Measurements from ENCODE around the gene CPN1.
A peak's percentile ranks its signal among the peaks of the same experiment; 100 is the strongest.

The CPN1 gene

DNA sequence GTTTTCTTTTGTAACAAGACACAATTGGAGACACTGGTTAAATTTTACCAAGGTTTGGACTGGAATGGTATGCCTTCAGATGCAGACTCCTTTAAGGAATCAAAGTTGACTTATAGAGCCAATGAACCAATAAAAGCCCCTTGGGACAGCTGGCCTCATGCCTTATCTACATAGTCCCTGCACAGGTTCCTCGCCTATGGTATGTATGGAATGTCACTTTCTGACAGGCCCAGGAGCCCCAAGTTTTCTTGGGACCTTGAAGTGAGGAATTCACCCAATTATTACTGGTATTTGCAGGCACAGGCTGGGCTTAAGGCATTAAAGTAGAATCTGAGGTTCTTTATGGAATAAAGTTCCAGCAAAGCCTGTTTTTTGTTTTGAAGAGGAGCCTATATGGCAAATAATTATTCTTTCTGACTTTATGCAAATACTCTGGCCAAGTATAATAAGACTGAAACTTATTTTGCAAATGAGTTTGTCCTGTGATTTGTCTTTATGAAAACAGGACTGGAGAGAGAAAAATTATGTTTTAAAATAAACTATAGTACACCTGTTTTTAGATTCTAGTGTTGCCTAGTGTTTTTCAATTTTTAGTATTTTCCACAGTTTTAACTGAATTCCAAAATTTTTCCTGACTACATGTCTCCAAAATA is 47.8 kb downstream of the CPN1 start:
- Histone ChIP-seq H3K4ac (ENCODE audit: low read depth, low read length) (no peak overlapping the region), H3K79me1 (ENCODE audit: low read length) (no peaks in the 10 kb centered on the region), H2BK15ac (replicated peaks; ENCODE audit: low read depth) (no peak overlapping the region), H3K18ac (ENCODE audit: low read length) (no peak overlapping the region), H4K5ac (ENCODE audit: low read length) (no peak overlapping the region), H3K36me3 (ENCODE audit: control insufficient read depth, insufficient read depth, low read length) (no peaks in the 10 kb centered on the region), H3K27ac (ENCODE audit: low read depth, low read length) (no peak overlapping the region), H4K8ac (ENCODE audit: low read depth, low read length) (no peak overlapping the region), H3K27me3 (ENCODE audit: insufficient read depth, low read length, poor library complexity) (no peaks in the 10 kb centered on the region), H2AK5ac (ENCODE audit: low read length) (no peak overlapping the region), H2BK120ac (ENCODE audit: low read depth, low read length) (peak overlapping the region; percentile 67), H3K9ac (ENCODE audit: low read length) (no peak overlapping the region), H3K56ac (ENCODE audit: low read length) (no peak overlapping the region), H3K79me2 (ENCODE audit: control insufficient read depth, insufficient read depth, low read length) (no peaks in the 10 kb centered on the region), H3K4me2 (ENCODE audit: low read length) (no peak overlapping the region), H3K4me3 (ENCODE audit: low read length) (no peak overlapping the region), H3K4me1 (ENCODE audit: control insufficient read depth, low read depth, low read length) (peaks cover 6% of the 10 kb centered on the region), H2BK5ac (ENCODE audit: low read length) (no peak overlapping the region), H3K23ac (ENCODE audit: low read length) (no peak overlapping the region)
- no CpG with 5 or more reads among the region's 1 CpG for WGBS (ENCODE audit: extremely low coverage, insufficient coverage, low lambda C conversion rate)
- peak; percentile 82 for DNase-seq

DNA sequence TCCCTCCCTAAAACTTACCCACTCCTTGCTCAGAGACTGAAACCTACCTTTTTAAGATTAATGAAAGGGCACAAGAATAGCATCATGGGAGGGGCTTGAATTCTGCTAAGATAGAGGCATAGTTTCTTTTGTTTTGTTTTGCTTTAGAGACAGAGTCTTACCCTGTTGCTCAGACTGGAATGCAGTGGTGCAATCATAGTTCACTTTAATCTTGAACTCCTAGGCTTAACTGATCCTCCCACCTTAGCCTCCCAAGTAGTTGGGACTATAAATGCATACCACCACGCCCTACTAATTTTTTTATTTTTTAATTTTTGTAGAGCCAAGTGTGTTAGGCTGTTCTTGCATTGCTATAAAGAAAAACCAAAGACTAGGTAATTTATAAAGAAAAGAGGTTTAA is 54.3 kb downstream of the CPN1 start:
- no peak overlapping the region for H3K4me3 ChIP-seq (ENCODE audit: low read length)
- no peak overlapping the region for H2AK5ac ChIP-seq (ENCODE audit: low read length)
- no peak overlapping the region for H2BK5ac ChIP-seq (ENCODE audit: low read length)
- H3K4me2 ChIP-seq (ENCODE audit: low read length) = no peak overlapping the region
- no peaks in the 10 kb centered on the region for H3K36me3 ChIP-seq (ENCODE audit: control insufficient read depth, insufficient read depth, low read length)
- no peaks in the 10 kb centered on the region for H3K79me2 ChIP-seq (ENCODE audit: control insufficient read depth, insufficient read depth, low read length)
- no peak overlapping the region for H3K18ac ChIP-seq (ENCODE audit: low read length)
- H3K56ac ChIP-seq (ENCODE audit: low read length) = no peak overlapping the region
- H4K8ac ChIP-seq (ENCODE audit: low read depth, low read length) = no peak overlapping the region
- no CpG with 5 or more reads among the region's 1 CpG for WGBS (ENCODE audit: extremely low coverage, insufficient coverage, low lambda C conversion rate)
- no peak overlapping the region for H2BK15ac ChIP-seq (replicated peaks; ENCODE audit: low read depth)
- DNase-seq = no peak
- no peak overlapping the region for H2BK120ac ChIP-seq (ENCODE audit: low read depth, low read length)
- no peak overlapping the region for H3K4ac ChIP-seq (ENCODE audit: low read depth, low read length)
- no peak overlapping the region for H4K5ac ChIP-seq (ENCODE audit: low read length)
- no peak overlapping the region for H3K27ac ChIP-seq (ENCODE audit: low read depth, low read length)
- H3K23ac ChIP-seq (ENCODE audit: low read length) = no peak overlapping the region
- no peaks in the 10 kb centered on the region for H3K27me3 ChIP-seq (ENCODE audit: insufficient read depth, low read length, poor library complexity)
- H3K79me1 ChIP-seq (ENCODE audit: low read length) = no peaks in the 10 kb centered on the region
- H3K4me1 ChIP-seq (ENCODE audit: control insufficient read depth, low read depth, low read length) = no peaks in the 10 kb centered on the region
- no peak overlapping the region for H3K9ac ChIP-seq (ENCODE audit: low read length)

DNA sequence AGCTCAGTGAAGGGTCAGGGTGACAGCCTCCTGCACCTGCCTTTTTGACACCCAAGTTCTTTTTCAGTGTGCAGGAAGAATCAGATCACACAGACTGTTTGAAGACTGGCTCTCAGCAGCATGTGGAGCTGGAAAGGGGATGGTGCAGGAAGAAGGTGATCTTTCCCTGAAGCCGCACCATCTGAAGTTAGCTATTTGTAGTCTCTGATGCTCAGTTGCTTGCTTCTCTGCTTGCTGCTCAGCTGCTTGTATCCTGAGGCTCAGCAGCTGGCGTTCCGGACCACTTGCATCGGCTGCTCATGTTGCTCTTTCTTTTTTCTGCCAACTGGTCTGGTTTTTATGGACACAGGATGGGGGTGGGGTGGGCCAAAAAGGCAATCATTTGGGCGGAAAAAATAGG is 56.1 kb downstream of the CPN1 start:
- no peak overlapping the region for H3K18ac ChIP-seq (ENCODE audit: low read length)
- H2BK120ac ChIP-seq (ENCODE audit: low read depth, low read length) = no peak overlapping the region
- H2BK15ac ChIP-seq (replicated peaks; ENCODE audit: low read depth) = no peak overlapping the region
- no peak overlapping the region for H4K8ac ChIP-seq (ENCODE audit: low read depth, low read length)
- no peak overlapping the region for H3K23ac ChIP-seq (ENCODE audit: low read length)
- H3K4me3 ChIP-seq (ENCODE audit: low read length) = no peak overlapping the region
- no peak overlapping the region for H3K56ac ChIP-seq (ENCODE audit: low read length)
- WGBS (ENCODE audit: extremely low coverage, insufficient coverage, low lambda C conversion rate) = no CpG with 5 or more reads among the region's 5 CpGs
- no peak for DNase-seq
- H3K4me2 ChIP-seq (ENCODE audit: low read length) = no peak overlapping the region
- no peaks in the 10 kb centered on the region for H3K27me3 ChIP-seq (ENCODE audit: insufficient read depth, low read length, poor library complexity)
- H3K36me3 ChIP-seq (ENCODE audit: control insufficient read depth, insufficient read depth, low read length) = no peaks in the 10 kb centered on the region
- H3K4ac ChIP-seq (ENCODE audit: low read depth, low read length) = no peak overlapping the region
- H3K27ac ChIP-seq (ENCODE audit: low read depth, low read length) = no peak overlapping the region
- no peak overlapping the region for H2BK5ac ChIP-seq (ENCODE audit: low read length)
- H3K79me1 ChIP-seq (ENCODE audit: low read length) = no peaks in the 10 kb centered on the region
- H2AK5ac ChIP-seq (ENCODE audit: low read length) = no peak overlapping the region
- no peaks in the 10 kb centered on the region for H3K4me1 ChIP-seq (ENCODE audit: control insufficient read depth, low read depth, low read length)
- no peak overlapping the region for H4K5ac ChIP-seq (ENCODE audit: low read length)
- no peak overlapping the region for H3K9ac ChIP-seq (ENCODE audit: low read length)
- H3K79me2 ChIP-seq (ENCODE audit: control insufficient read depth, insufficient read depth, low read length) = no peaks in the 10 kb centered on the region

DNA sequence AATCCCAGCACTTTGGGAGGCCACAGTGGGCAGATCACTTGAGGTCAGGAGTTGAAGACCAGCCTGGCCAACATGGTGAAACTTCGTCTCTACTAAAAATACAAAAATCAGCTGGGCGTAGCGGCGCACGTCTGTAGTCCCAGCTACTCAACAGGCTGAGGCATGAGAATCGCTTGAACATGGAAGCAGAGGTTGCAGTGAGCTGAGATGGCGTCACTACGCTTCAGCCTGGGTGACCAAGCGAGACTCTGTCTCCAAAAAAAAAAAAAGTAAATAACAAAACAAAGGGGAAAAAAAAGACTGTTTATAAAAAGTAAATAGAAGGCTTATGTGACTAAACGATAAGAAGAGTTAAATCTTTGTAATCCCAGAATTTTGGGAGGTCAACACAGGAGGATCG is 56.9 kb downstream of the CPN1 start:
- Histone ChIP-seq H3K27ac (ENCODE audit: low read depth, low read length) (no peak overlapping the region), H2AK5ac (ENCODE audit: low read length) (no peak overlapping the region), H3K56ac (ENCODE audit: low read length) (no peak overlapping the region), H3K4ac (ENCODE audit: low read depth, low read length) (no peak overlapping the region), H4K5ac (ENCODE audit: low read length) (no peak overlapping the region), H3K18ac (ENCODE audit: low read length) (no peak overlapping the region), H2BK120ac (ENCODE audit: low read depth, low read length) (no peak overlapping the region), H3K9ac (ENCODE audit: low read length) (no peak overlapping the region), H4K8ac (ENCODE audit: low read depth, low read length) (no peak overlapping the region), H3K4me1 (ENCODE audit: control insufficient read depth, low read depth, low read length) (no peaks in the 10 kb centered on the region), H2BK15ac (replicated peaks; ENCODE audit: low read depth) (no peak overlapping the region), H3K4me3 (ENCODE audit: low read length) (no peak overlapping the region), H3K27me3 (ENCODE audit: insufficient read depth, low read length, poor library complexity) (no peaks in the 10 kb centered on the region), H3K4me2 (ENCODE audit: low read length) (no peak overlapping the region), H3K36me3 (ENCODE audit: control insufficient read depth, insufficient read depth, low read length) (no peaks in the 10 kb centered on the region), H3K79me1 (ENCODE audit: low read length) (no peaks in the 10 kb centered on the region), H2BK5ac (ENCODE audit: low read length) (no peak overlapping the region), H3K23ac (ENCODE audit: low read length) (no peak overlapping the region), H3K79me2 (ENCODE audit: control insufficient read depth, insufficient read depth, low read length) (no peaks in the 10 kb centered on the region)
- whole genome bisulfite sequencing (ENCODE audit: extremely low coverage, insufficient coverage, low lambda C conversion rate) = no CpG with 5 or more reads among the region's 11 CpGs
- no peak for DNase-seq

DNA sequence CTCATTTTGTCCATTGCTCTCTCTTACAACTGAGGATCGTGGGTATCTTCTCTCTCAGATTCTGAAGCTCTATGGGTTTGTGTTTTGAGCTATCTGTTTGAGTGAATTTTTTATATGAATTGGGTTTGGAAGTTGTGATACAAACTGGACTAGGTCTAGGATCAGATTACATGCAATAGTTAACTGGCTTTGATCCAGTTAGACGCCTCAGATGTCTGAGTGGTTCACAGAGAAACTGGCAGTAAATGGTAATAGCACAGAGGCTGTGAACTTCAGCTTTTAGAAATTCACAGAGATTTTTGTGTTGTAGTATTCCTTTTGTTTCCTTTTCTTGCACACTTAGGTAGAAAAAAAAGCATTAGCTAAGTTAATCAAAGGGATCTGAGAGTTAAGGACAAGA is 59.3 kb downstream of the CPN1 start:
- no peaks in the 10 kb centered on the region for H3K79me2 ChIP-seq (ENCODE audit: control insufficient read depth, insufficient read depth, low read length)
- no peak for DNase-seq
- WGBS (ENCODE audit: extremely low coverage, insufficient coverage, low lambda C conversion rate) = no CpG with 5 or more reads among the region's 2 CpGs

DNA sequence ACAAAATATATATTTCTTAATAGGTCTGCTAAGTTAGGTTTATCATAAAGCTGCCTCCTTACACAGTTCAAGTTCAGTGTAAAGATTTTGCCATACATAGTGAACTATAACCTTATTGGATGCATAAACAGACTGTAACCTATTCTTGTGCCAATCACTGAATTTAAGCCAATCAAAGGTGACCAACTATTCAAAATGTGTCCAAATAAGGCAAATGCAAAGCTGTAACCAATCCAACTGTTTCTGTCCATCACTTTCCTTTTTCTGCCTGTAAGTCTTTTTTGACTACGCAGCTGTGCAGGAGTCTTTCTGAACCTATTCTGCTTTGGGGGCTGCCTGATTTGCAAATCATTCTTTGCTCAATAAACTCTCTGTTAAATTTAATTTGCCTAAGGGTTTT is 60.3 kb downstream of the CPN1 start:
- H3K4me3 ChIP-seq (ENCODE audit: low read length) = no peak overlapping the region
- no peak for DNase-seq
- no peak overlapping the region for H4K5ac ChIP-seq (ENCODE audit: low read length)
- H3K79me2 ChIP-seq (ENCODE audit: control insufficient read depth, insufficient read depth, low read length) = no peaks in the 10 kb centered on the region
- H3K18ac ChIP-seq (ENCODE audit: low read length) = no peak overlapping the region
- no peak overlapping the region for H3K9ac ChIP-seq (ENCODE audit: low read length)
- H3K4ac ChIP-seq (ENCODE audit: low read depth, low read length) = no peak overlapping the region
- H2BK15ac ChIP-seq (replicated peaks; ENCODE audit: low read depth) = no peak overlapping the region
- no peak overlapping the region for H2BK5ac ChIP-seq (ENCODE audit: low read length)
- no peak overlapping the region for H3K23ac ChIP-seq (ENCODE audit: low read length)
- H2BK120ac ChIP-seq (ENCODE audit: low read depth, low read length) = no peak overlapping the region
- no peak overlapping the region for H2AK5ac ChIP-seq (ENCODE audit: low read length)
- no peak overlapping the region for H3K4me2 ChIP-seq (ENCODE audit: low read length)
- H3K36me3 ChIP-seq (ENCODE audit: control insufficient read depth, insufficient read depth, low read length) = no peaks in the 10 kb centered on the region
- H3K56ac ChIP-seq (ENCODE audit: low read length) = no peak overlapping the region
- no peak overlapping the region for H3K27ac ChIP-seq (ENCODE audit: low read depth, low read length)
- no peak overlapping the region for H4K8ac ChIP-seq (ENCODE audit: low read depth, low read length)
- WGBS (ENCODE audit: extremely low coverage, insufficient coverage, low lambda C conversion rate) = no CpG with 5 or more reads among the region's 1 CpG
- H3K27me3 ChIP-seq (ENCODE audit: insufficient read depth, low read length, poor library complexity) = no peaks in the 10 kb centered on the region
- no peaks in the 10 kb centered on the region for H3K79me1 ChIP-seq (ENCODE audit: low read length)
- H3K4me1 ChIP-seq (ENCODE audit: control insufficient read depth, low read depth, low read length) = no peaks in the 10 kb centered on the region

More for the DNA sequence above, 59.3 kb downstream of the CPN1 start:
- Histone ChIP-seq H3K4me2 (ENCODE audit: low read length) (no peak overlapping the region), H3K56ac (ENCODE audit: low read length) (no peak overlapping the region), H3K79me1 (ENCODE audit: low read length) (no peaks in the 10 kb centered on the region), H3K27ac (ENCODE audit: low read depth, low read length) (no peak overlapping the region), H3K23ac (ENCODE audit: low read length) (no peak overlapping the region), H3K18ac (ENCODE audit: low read length) (no peak overlapping the region), H4K8ac (ENCODE audit: low read depth, low read length) (no peak overlapping the region), H2BK15ac (replicated peaks; ENCODE audit: low read depth) (no peak overlapping the region), H2BK5ac (ENCODE audit: low read length) (no peak overlapping the region), H3K9ac (ENCODE audit: low read length) (no peak overlapping the region), H3K36me3 (ENCODE audit: control insufficient read depth, insufficient read depth, low read length) (no peaks in the 10 kb centered on the region), H3K4me3 (ENCODE audit: low read length) (no peak overlapping the region), H2AK5ac (ENCODE audit: low read length) (no peak overlapping the region), H3K27me3 (ENCODE audit: insufficient read depth, low read length, poor library complexity) (no peaks in the 10 kb centered on the region), H3K4me1 (ENCODE audit: control insufficient read depth, low read depth, low read length) (no peaks in the 10 kb centered on the region), H4K5ac (ENCODE audit: low read length) (no peak overlapping the region), H2BK120ac (ENCODE audit: low read depth, low read length) (no peak overlapping the region), H3K4ac (ENCODE audit: low read depth, low read length) (no peak overlapping the region)
